CD4-positive, alpha-beta T cell (primary cell): ENCODE data around the gene LLGL1. TPM values are rescaled to one million over a fixed set of nuclear protein-coding genes. Genes with fewer than 3 reads are reported as not detected.

Experiments
- ATAC-seq: fragments of 200-7000 bp; cut with Tn5 transposase; one replicate; pipeline ENCODE4 v1.10.0; 2022; ENCODE audit warnings: mild to moderate bottlenecking; ENCODE audit not compliant: poor library complexity
- CTCF ChIA-PET: fragments of 350-600 bp; sonication (Branson Sonifier 250); formaldehyde crosslinking; loops from one replicate; lab custom pipeline; 2021; ENCODE audit warnings: antibody characterized with exemption, inconsistent platforms; lab: Charles Lee
- POLR2A ChIA-PET: fragments of 350-600 bp; sonication (Branson Sonifier 250); formaldehyde crosslinking; loops from one replicate; lab custom pipeline; 2021; ENCODE audit warnings: antibody characterized with exemption, inconsistent platforms; lab: Charles Lee
- DNase-seq, 14 experiments: peaks; one replicate each; pipeline ENCODE4 v3.0.0-alpha.2; 2013 to 2020; ENCODE audit warnings: mixed read lengths in 2 of 14
- H3K27ac ChIP-seq, 2 donors: one replicate each; pipeline versions ENCODE4 v1.5.1 to v1.7.0; 2013; ENCODE audit warnings: low read length in 2 of 2, low read depth in 1 of 2, mild to moderate bottlenecking in 1 of 2
- H3K27me3 ChIP-seq, 2 experiments: 1 replicate in 1 of 2; 2 replicates in 1 of 2; pipeline versions ENCODE4 v1.6.1 to v1.7.0; 2013; ENCODE audit warnings: low read length in 2 of 2, control low read depth in 1 of 2, mild to moderate bottlenecking in 1 of 2, moderate library complexity in 1 of 2; ENCODE audit not compliant: insufficient read depth in 2 of 2, control insufficient read depth in 1 of 2
- H3K36me3 ChIP-seq: one replicate; pipeline ENCODE4 v1.6.1; 2013; ENCODE audit warnings: low read length, control low read depth; ENCODE audit not compliant: insufficient read depth
- H3K4me1 ChIP-seq: one replicate; pipeline ENCODE4 v1.6.1; 2013; ENCODE audit warnings: low read length, control low read depth; ENCODE audit not compliant: insufficient read depth
- H3K4me3 ChIP-seq: one replicate; pipeline ENCODE4 v1.5.1; 2013; ENCODE audit warnings: mild to moderate bottlenecking, low read length, moderate library complexity
- H3K9me3 ChIP-seq, 2 experiments: 1 replicate in 1 of 2; 2 replicates in 1 of 2; pipeline versions ENCODE4 v1.6.1 to v1.7.0; 2013; ENCODE audit warnings: low read length in 2 of 2, mild to moderate bottlenecking in 2 of 2, control low read depth in 1 of 2, moderate library complexity in 1 of 2; ENCODE audit not compliant: control insufficient read depth in 1 of 2, insufficient read depth in 1 of 2
- H3K27ac Mint-ChIP-seq: one replicate; pipeline ENCODE4 v1.8.0; 2020; ENCODE audit warnings: mixed read lengths
- H3K27me3 Mint-ChIP-seq: one replicate; pipeline ENCODE4 v1.8.0; 2021; ENCODE audit warnings: mixed read lengths
- H3K36me3 Mint-ChIP-seq: one replicate; pipeline ENCODE4 v1.8.0; 2021; ENCODE audit warnings: low read depth, mixed read lengths
- H3K4me1 Mint-ChIP-seq: one replicate; pipeline ENCODE4 v1.8.0; 2021; ENCODE audit warnings: low read depth, mixed read lengths
- H3K4me3 Mint-ChIP-seq: one replicate; pipeline ENCODE4 v1.8.0; 2020; ENCODE audit warnings: mild to moderate bottlenecking, mixed read lengths
- H3K9me3 Mint-ChIP-seq: one replicate; pipeline ENCODE4 v1.8.0; 2020; ENCODE audit warnings: mixed read lengths
- CTCF ChIP-seq: fragments of 200-600 bp; IDR thresholded peaks from one replicate; pipeline ENCODE4 v1.8.0; 2022; ENCODE audit warnings: antibody characterized with exemption, mild to moderate bottlenecking
- intact Hi-C, 2 experiments: fragments of 100-400 bp; cut with DNase I in 1 of 2; cut with micrococcal nuclease in 1 of 2; formaldehyde crosslinking; loops; one replicate each; pipeline versions ENCODE4 v1.15.1 to v1.9.0; 2023 to 2025; cut with DNase I, micrococcal nuclease
- total RNA-seq, 174 experiments: library from RNA in 2 of 174; stranded (reverse) in 2 of 174; gene quantifications; one replicate each; pipeline ENCODE4 v1.2.3 and lab custom pipeline; 2021 to 2026

Gene LLGL1
- total RNA-seq, 2 experiments from 2014 or later: 10.8 to 11.6 TPM

GRCh38 chr17:18256776-18257175 lies 31.3 kb downstream of the LLGL1 start:
- DNase-seq: peak in 1 of 14 experiments; percentile 11
- peak overlapping the region; percentile 91 for H3K4me3 ChIP-seq
- peak overlapping the region in 1 of 2 donors; percentile 26 for H3K27ac ChIP-seq
- ChIA-PET POLR2A (interaction anchor here (0.6 kb wide), 1 partner anchor 31 kb away, joined by 3 read pairs; no protein-coding TSS in a partner anchor), CTCF (no interaction called here)
- no peaks in the 10 kb centered on the region for H3K9me3 Mint-ChIP-seq
- no peaks in the 10 kb centered on the region for H3K27me3 ChIP-seq
- H3K27ac Mint-ChIP-seq: peak overlapping the region; percentile 77
- H3K4me3 Mint-ChIP-seq: peak overlapping the region; percentile 93
- peaks cover 53% of the 10 kb centered on the region for H3K4me1 ChIP-seq
- ATAC-seq: no peak
- no peaks in the 10 kb centered on the region for H3K9me3 ChIP-seq
- no peak for TF ChIP-seq CTCF
- intact Hi-C loops: loop anchor here in 1 of 2 experiments (2.0 kb wide), 1 partner anchor 72 kb away; no protein-coding TSS in a partner anchor
- H3K36me3 ChIP-seq: peaks cover 49% of the 10 kb centered on the region
- H3K36me3 Mint-ChIP-seq: peaks cover 36% of the 10 kb centered on the region
- H3K4me1 Mint-ChIP-seq: peaks cover 39% of the 10 kb centered on the region
- no peaks in the 10 kb centered on the region for H3K27me3 Mint-ChIP-seq

- Histone ChIP-seq H3K36me3 (peaks cover 42% of the 10 kb centered on the region), H3K27me3 (no peaks in the 10 kb centered on the region), H3K4me3 (peak overlapping the region; percentile 91), H3K9me3 (no peaks in the 10 kb centered on the region), H3K27ac (peak overlapping the region; percentile 60 to 79), H3K4me1 (peaks cover 59% of the 10 kb centered on the region)
- TF ChIP-seq CTCF: no peak
- ChIA-PET POLR2A (interaction anchor here (0.6 kb wide), 1 partner anchor 31 kb away, joined by 3 read pairs; no protein-coding TSS in a partner anchor), CTCF (no interaction called here)
- Mint-ChIP-seq H3K4me3 (peak overlapping the region; percentile 93), H3K4me1 (peaks cover 43% of the 10 kb centered on the region), H3K27ac (peak overlapping the region; percentile 77), H3K9me3 (no peaks in the 10 kb centered on the region), H3K36me3 (peaks cover 30% of the 10 kb centered on the region), H3K27me3 (no peaks in the 10 kb centered on the region)
- intact Hi-C loops: loop anchor here in 1 of 2 experiments (2.0 kb wide), 1 partner anchor 73 kb away; no protein-coding TSS in a partner anchor
- ATAC-seq: no peak
- DNase-seq: peak in 4 of 14 experiments; percentile 29 to 55 (median 48)
These were observed 32.0 kb downstream of the LLGL1 start for GRCh38 chr17:18257268-18257981.

- no peaks in the 10 kb centered on the region for H3K27me3 Mint-ChIP-seq
- intact Hi-C loops: loop anchor here in 1 of 2 experiments (2.0 kb wide), 1 partner anchor 73 kb away; no protein-coding TSS in a partner anchor
- no peaks in the 10 kb centered on the region for H3K27me3 ChIP-seq
- H3K36me3 Mint-ChIP-seq: peaks cover 26% of the 10 kb centered on the region
- peak overlapping the region; percentile 77 for H3K27ac Mint-ChIP-seq
- ATAC-seq: peak; percentile 24
- peaks cover 65% of the 10 kb centered on the region for H3K4me1 ChIP-seq
- peak overlapping the region; percentile 60 to 79 for H3K27ac ChIP-seq
- peak overlapping the region; percentile 93 for H3K4me3 Mint-ChIP-seq
- ChIA-PET CTCF (no interaction called here), POLR2A (no interaction called here)
- no peaks in the 10 kb centered on the region for H3K9me3 ChIP-seq
- DNase-seq: peak in 11 of 14 experiments; percentile 15 to 74 (median 32)
- H3K9me3 Mint-ChIP-seq: no peaks in the 10 kb centered on the region
- no peak for TF ChIP-seq CTCF
- H3K4me3 ChIP-seq: peak overlapping the region; percentile 91
- peaks cover 37% of the 10 kb centered on the region for H3K36me3 ChIP-seq
- peaks cover 44% of the 10 kb centered on the region for H3K4me1 Mint-ChIP-seq
These were observed 32.5 kb downstream of the LLGL1 start for GRCh38 chr17:18257982-18258355.
